K562 (cell line): Measurements from ENCODE around the gene CHIC2. TPM values are rescaled to one million over a fixed set of nuclear protein-coding genes. Genes with fewer than 3 reads are reported as not detected.

ENCODE experiments used
- ATAC-seq: fragments of 200-7000 bp; cut with Tn5 transposase; 3 replicates; pipeline ENCODE4 v1.9.1; 2020; ENCODE audit warnings: moderate library complexity
- BruUV-seq: library from RNA; stranded (reverse); fragments of 400-500 nt; replicated peaks from 2 replicates; lab custom pipeline; 2021; lab: Mats Ljungman, UMichigan
- CTCF ChIA-PET: fragments of 300-600 bp; formaldehyde crosslinking; extraction: SDS; loops from one replicate; lab custom pipeline; 2021; ENCODE audit warnings: low intra/inter-chr PET ratio; lab: Yijun Ruan, JAX
- POLR2A ChIA-PET: fragments of 300-600, 350-650 bp; sonication (Branson Sonifier 250); formaldehyde crosslinking; extraction: SDS; loops from one replicate; lab custom pipeline; 2021; ENCODE audit warnings: antibody characterized with exemption, inconsistent platforms; lab: Yijun Ruan, JAX
- DNase-seq, 4 experiments: peaks; one replicate each; pipeline versions ENCODE4 v3.0.0 to v3.0.0-alpha.2; 2011 to 2018; ENCODE audit warnings: low spot score in 3 of 4, mixed read lengths in 3 of 4; ENCODE audit errors: extremely low read depth in 1 of 4
- FAIRE-seq: peaks from 2 replicates; lab custom pipeline; 2011; peaks lifted over from hg19 to GRCh38; lab: Jason Lieb, UNC
- H2AFZ ChIP-seq: 2 replicates; pipeline ENCODE4 v1.6.0; 2011; ENCODE audit warnings: low read depth, low read length, control low read depth, inconsistent platforms
- H3K27ac ChIP-seq: fragments of 200-600 bp; 3 replicates; pipeline ENCODE4 v1.8.0; 2011; ENCODE audit warnings: low read depth, mild to moderate bottlenecking, control low read depth, inconsistent platforms, low read length, moderate library complexity, mixed read lengths; ENCODE audit errors: extremely low read depth
- H3K27me3 ChIP-seq, 2 experiments: fragments of 300-600 bp in 1 of 2; 2 replicates in 1 of 2; 3 replicates in 1 of 2; pipeline versions ENCODE4 v1.6.0 to v1.8.0; 2011; ENCODE audit warnings: inconsistent platforms in 2 of 2, low read length in 2 of 2, mild to moderate bottlenecking in 1 of 2, mixed read lengths in 1 of 2, moderate library complexity in 1 of 2; ENCODE audit not compliant: control insufficient read depth in 2 of 2, insufficient read depth in 2 of 2
- H3K36me3 ChIP-seq: fragments of 300-600 bp; 3 replicates; pipeline ENCODE4 v1.8.0; 2011; ENCODE audit warnings: mild to moderate bottlenecking, low read length, inconsistent platforms; ENCODE audit not compliant: control insufficient read depth, insufficient read depth
- H3K4me1 ChIP-seq, 2 experiments: fragments of 200-600 bp in 1 of 2; replicated peaks in 1 of 2; 2 replicates in 1 of 2; 3 replicates in 1 of 2; pipeline versions ENCODE4 v1.5.1 to v1.8.0; 2011; ENCODE audit warnings: inconsistent platforms in 2 of 2, low read length in 2 of 2, mild to moderate bottlenecking in 1 of 2, mixed read lengths in 1 of 2, moderate library complexity in 1 of 2; ENCODE audit not compliant: control insufficient read depth in 2 of 2, insufficient read depth in 2 of 2
- H3K4me2 ChIP-seq: 2 replicates; pipeline ENCODE4 v1.6.1; 2011; ENCODE audit warnings: low read length, control low read depth, inconsistent platforms, mixed read lengths; ENCODE audit not compliant: insufficient read depth
- H3K4me3 ChIP-seq: fragments of 200-600 bp; sonication (generic), shearing (Covaris generic); 2 replicates; pipeline ENCODE4 v1.5.1; 2016; ENCODE audit warnings: control low read depth, inconsistent platforms
- H3K79me2 ChIP-seq: fragments of 200-600 bp; 3 replicates; pipeline ENCODE4 v1.8.0; 2011; ENCODE audit warnings: low read length, inconsistent platforms; ENCODE audit not compliant: control insufficient read depth, insufficient read depth
- H3K9ac ChIP-seq, 2 experiments: 2 replicates each; pipeline versions ENCODE4 v1.6.0 to v1.6.1; 2011; ENCODE audit warnings: low read depth in 2 of 2, low read length in 2 of 2, control low read depth in 1 of 2, inconsistent platforms in 1 of 2, mild to moderate bottlenecking in 1 of 2, mixed read lengths in 1 of 2; ENCODE audit not compliant: insufficient read depth in 1 of 2
- H3K9me1 ChIP-seq: one replicate; pipeline ENCODE4 v1.6.0; 2011; ENCODE audit warnings: inconsistent platforms, mild to moderate bottlenecking, low read length, moderate library complexity; ENCODE audit not compliant: control insufficient read depth, insufficient read depth
- H3K9me3 ChIP-seq: replicated peaks from 2 replicates; pipeline ENCODE4 v1.5.1; 2011; ENCODE audit warnings: low read depth, low read length, inconsistent platforms; ENCODE audit not compliant: control insufficient read depth, insufficient read depth
- H4K20me1 ChIP-seq: replicated peaks from 2 replicates; pipeline ENCODE4 v1.6.1; 2011; ENCODE audit warnings: low read length, inconsistent platforms, mixed read lengths; ENCODE audit not compliant: control insufficient read depth, insufficient read depth
- CTCFL ChIP-seq: IDR thresholded peaks from 2 replicates; pipeline ENCODE4 v1.6.1; 2011; ENCODE audit warnings: borderline replicate concordance, low read depth, mild to moderate bottlenecking, moderate library complexity, low read length; ENCODE audit not compliant: insufficient read depth, poor library complexity, severe bottlenecking
- MAFG ChIP-seq: fragments of 450-650 bp; conservative IDR thresholded peaks from 2 replicates; pipeline ENCODE4 v1.6.1; 2016; ENCODE audit warnings: missing genetic modification characterization, missing compliant biosample characterization
- MAFK ChIP-seq: IDR thresholded peaks from 2 replicates; pipeline ENCODE4 v1.6.1; 2011; ENCODE audit warnings: low read length, improper control_type of control experiment
- NR2C1 ChIP-seq, 2 experiments: fragments of 450-650 bp; IDR thresholded peaks; 2 replicates each; pipeline ENCODE4 v1.6.1; 2017; ENCODE audit warnings: mild to moderate bottlenecking in 2 of 2, antibody characterized with exemption in 1 of 2, inconsistent platforms in 1 of 2, missing compliant biosample characterization in 1 of 2, missing genetic modification characterization in 1 of 2
- PYGO2 ChIP-seq: fragments of 450-650 bp; IDR thresholded peaks from 2 replicates; pipeline ENCODE4 v1.6.1; 2016; ENCODE audit warnings: mild to moderate bottlenecking, missing genetic modification characterization, moderate library complexity, missing compliant biosample characterization
- RAD51 ChIP-seq: fragments of 450-650 bp; IDR thresholded peaks from 2 replicates; pipeline ENCODE4 v1.7.1; 2016; ENCODE audit warnings: low read depth, mild to moderate bottlenecking, borderline replicate concordance
- RBM14 ChIP-seq: fragments of 200-400 bp; formaldehyde crosslinking; IDR thresholded peaks from 2 replicates; pipeline ENCODE4 v1.6.1; 2018; ENCODE audit warnings: low read depth, mild to moderate bottlenecking, low read length, moderate library complexity, borderline replicate concordance; ENCODE audit not compliant: insufficient read depth
- RFX1 ChIP-seq: fragments of 450-650 bp; IDR thresholded peaks from 2 replicates; pipeline ENCODE4 v1.6.1; 2016; ENCODE audit warnings: mild to moderate bottlenecking, moderate library complexity
- RUNX1 ChIP-seq: sonication (generic); IDR thresholded peaks from 2 replicates; pipeline ENCODE4 v1.6.1; 2016; ENCODE audit warnings: antibody characterized with exemption, low read depth
- SIN3B ChIP-seq: fragments of 450-650 bp; IDR thresholded peaks from 2 replicates; pipeline ENCODE4 v1.6.1; 2017; ENCODE audit warnings: low read depth, mild to moderate bottlenecking, moderate library complexity
- STAG1 ChIP-seq: sonication (generic); formaldehyde crosslinking; IDR thresholded peaks from 2 replicates; pipeline ENCODE4 v1.5.0; 2020; ENCODE audit warnings: missing genetic modification reagents, borderline replicate concordance
- ZKSCAN1 ChIP-seq: fragments of 150-350 bp; IDR thresholded peaks from 2 replicates; pipeline ENCODE4 v1.6.1; 2016; ENCODE audit warnings: low read depth, low read length
- ZNF143 ChIP-seq: sonication (generic); formaldehyde crosslinking; IDR thresholded peaks from 2 replicates; pipeline ENCODE4 v1.9.0; 2022; ENCODE audit warnings: mild to moderate bottlenecking, missing genetic modification reagents
- ZNF780A ChIP-seq: fragments of 250-450 bp; sonication (Bioruptor Pico); IDR thresholded peaks from 2 replicates; pipeline ENCODE4 v1.5.0; 2021; ENCODE audit warnings: mild to moderate bottlenecking
- WGBS: fragments of 100-300 bp; shearing (Covaris generic); methylation state at CpG from one replicate; pipeline ENCODE4 v1.1.6; 2016; ENCODE audit warnings: low coverage, mixed read lengths; ENCODE audit not compliant: insufficient coverage; ENCODE audit errors: missing lambda C conversion rate; 5-methylcytosine and 5-hydroxymethylcytosine counted together
- in situ Hi-C: fragments of 300-500 bp; cut with MboI; formaldehyde crosslinking; loops from 4 replicates; pipeline ENCODE4 v1.15.0; 2018; ENCODE audit warnings: inconsistent platforms, mixed read lengths
- intact Hi-C: fragments of 100-400 bp; cut with micrococcal nuclease; formaldehyde crosslinking; loops from 2 replicates; pipeline ENCODE4 v1.14.2; 2022
- polyA plus RNA-seq, 8 experiments: library from polyadenylated mRNA; depleted of rRNA in 4 of 8; stranded (reverse) in 5 of 8; unstranded in 3 of 8; fragments of >200 nt; fragmentation: Nextera tagmentation in 2 of 8; fragmentation: Illumina TruSeq in 1 of 8; extraction: Ambion mirVana in 2 of 8; extraction: Trizol in 1 of 8; gene quantifications; 2 replicates each; pipeline versions ENCODE4 v1.2.1 to v1.2.3, GENCODE V29; 2011 to 2014; ENCODE audit warnings: inconsistent platforms in 1 of 8, missing spikeins in 1 of 8
- total RNA-seq, 7 experiments: library from RNA; depleted of rRNA in 6 of 7; stranded (reverse); fragments of >200 nt in 6 of 7; fragmentation: Illumina TruSeq in 2 of 7; extraction: Trizol in 2 of 7; gene quantifications; 2 replicates each; pipeline versions ENCODE4 v1.2.1 to v1.2.3, GENCODE V29; 2011 to 2021; ENCODE audit warnings: low replicate concordance in 1 of 7
- TF ChIP-seq, protein P1 (sequence below): fragments of 250-450 bp; sonication (Bioruptor Pico); IDR thresholded peaks from 2 replicates; pipeline ENCODE4 v1.8.0; 2021; ENCODE audit warnings: borderline replicate concordance, mild to moderate bottlenecking, moderate library complexity; ENCODE audit not compliant: poor library complexity, severe bottlenecking
- TF ChIP-seq, protein P2 (sequence below): fragments of 150-350 bp; IDR thresholded peaks from 2 replicates; pipeline ENCODE4 v1.6.1; 2014; ENCODE audit warnings: low read depth, mild to moderate bottlenecking, low read length, borderline replicate concordance

The CHIC2 gene
- total and polyA plus RNA-seq, 9 of the 15 experiments (the other 6 are each of a cell fraction or from before 2014, with no cell fraction given) = 0.89 to 25.1 (median 12.1) TPM

DNA sequence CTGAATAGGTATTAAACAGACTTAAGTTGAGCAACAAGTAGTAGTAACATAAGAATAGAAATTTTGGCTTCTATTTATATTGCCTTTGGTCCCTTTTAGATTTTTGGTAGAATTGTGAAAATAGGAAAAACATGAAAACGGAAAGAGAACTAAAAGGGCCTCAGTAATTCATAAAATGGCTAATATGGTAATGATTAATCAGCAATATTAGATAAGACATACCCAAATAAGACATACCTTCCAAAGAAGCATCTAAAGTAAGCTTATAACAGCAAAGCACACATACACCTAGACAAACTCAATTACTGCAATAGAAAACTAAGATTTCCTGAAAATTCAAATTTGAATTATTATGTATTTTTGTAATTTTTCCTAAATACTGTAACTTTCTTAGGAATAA is 46.4 kb downstream of the CHIC2 start:
- Histone ChIP-seq H2AFZ (no peak overlapping the region), H3K9me1 (no peaks in the 10 kb centered on the region), H3K79me2 (no peaks in the 10 kb centered on the region), H3K9me3 (no peaks in the 10 kb centered on the region), H3K4me1 (no peaks in the 10 kb centered on the region), H3K36me3 (peaks cover 4% of the 10 kb centered on the region; the same call in 1 of the 3 replicates), H3K9ac (no peak overlapping the region), H3K4me2 (no peak overlapping the region), H4K20me1 (no peaks in the 10 kb centered on the region), H3K27me3 (no peaks in the 10 kb centered on the region), H3K27ac (no peak overlapping the region), H3K4me3 (no peak overlapping the region)
- ChIA-PET CTCF (no interaction called here), POLR2A (no interaction called here)
- ATAC-seq = no peak
- no peak for FAIRE-seq
- WGBS = 30% methylated on average over 1 of the region's 1 CpG
- no peak for DNase-seq
- in situ Hi-C loops = no loop called here
- BruUV-seq = no TSS peak
- intact Hi-C loops = no loop called here
- TF ChIP-seq SIN3B (no peak), ZNF780A (CRISPR knock-in tag) (no peak), MAFG (tag) (0 out of 2 replicates have a peak, but pooled peaks have one; percentile 19), RFX1 (no peak), MAFK (no peak), ZNF143 (CRISPR knock-in tag) (no peak), CTCFL (no peak), RUNX1 (no peak), ZKSCAN1 (no peak), STAG1 (no peak), NR2C1 (IDR thresholded peaks at IDR 0.05) (no peak), NR2C1 (tag; IDR thresholded peaks at IDR 0.05) (no peak), RAD51 (no peak), PYGO2 (tag) (no peak), RBM14 (no peak)
- TF ChIP-seq, protein P1, sequence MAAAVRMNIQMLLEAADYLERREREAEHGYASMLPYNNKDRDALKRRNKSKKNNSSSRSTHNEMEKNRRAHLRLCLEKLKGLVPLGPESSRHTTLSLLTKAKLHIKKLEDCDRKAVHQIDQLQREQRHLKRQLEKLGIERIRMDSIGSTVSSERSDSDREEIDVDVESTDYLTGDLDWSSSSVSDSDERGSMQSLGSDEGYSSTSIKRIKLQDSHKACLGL (CRISPR knock-in tag) = no peak
- TF ChIP-seq, protein P2, sequence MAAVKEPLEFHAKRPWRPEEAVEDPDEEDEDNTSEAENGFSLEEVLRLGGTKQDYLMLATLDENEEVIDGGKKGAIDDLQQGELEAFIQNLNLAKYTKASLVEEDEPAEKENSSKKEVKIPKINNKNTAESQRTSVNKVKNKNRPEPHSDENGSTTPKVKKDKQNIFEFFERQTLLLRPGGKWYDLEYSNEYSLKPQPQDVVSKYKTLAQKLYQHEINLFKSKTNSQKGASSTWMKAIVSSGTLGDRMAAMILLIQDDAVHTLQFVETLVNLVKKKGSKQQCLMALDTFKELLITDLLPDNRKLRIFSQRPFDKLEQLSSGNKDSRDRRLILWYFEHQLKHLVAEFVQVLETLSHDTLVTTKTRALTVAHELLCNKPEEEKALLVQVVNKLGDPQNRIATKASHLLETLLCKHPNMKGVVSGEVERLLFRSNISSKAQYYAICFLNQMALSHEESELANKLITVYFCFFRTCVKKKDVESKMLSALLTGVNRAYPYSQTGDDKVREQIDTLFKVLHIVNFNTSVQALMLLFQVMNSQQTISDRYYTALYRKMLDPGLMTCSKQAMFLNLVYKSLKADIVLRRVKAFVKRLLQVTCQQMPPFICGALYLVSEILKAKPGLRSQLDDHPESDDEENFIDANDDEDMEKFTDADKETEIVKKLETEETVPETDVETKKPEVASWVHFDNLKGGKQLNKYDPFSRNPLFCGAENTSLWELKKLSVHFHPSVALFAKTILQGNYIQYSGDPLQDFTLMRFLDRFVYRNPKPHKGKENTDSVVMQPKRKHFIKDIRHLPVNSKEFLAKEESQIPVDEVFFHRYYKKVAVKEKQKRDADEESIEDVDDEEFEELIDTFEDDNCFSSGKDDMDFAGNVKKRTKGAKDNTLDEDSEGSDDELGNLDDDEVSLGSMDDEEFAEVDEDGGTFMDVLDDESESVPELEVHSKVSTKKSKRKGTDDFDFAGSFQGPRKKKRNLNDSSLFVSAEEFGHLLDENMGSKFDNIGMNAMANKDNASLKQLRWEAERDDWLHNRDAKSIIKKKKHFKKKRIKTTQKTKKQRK = no peak
